CD14-positive monocyte (primary cell): ENCODE data around the gene DGCR2. TPM values are rescaled to one million over a fixed set of nuclear protein-coding genes. Genes with fewer than 3 reads are reported as not detected.
A peak's percentile ranks its signal among the peaks of the same experiment; 100 is the strongest.

Experiments
- DNase-seq, 3 donors: peaks; one replicate each; pipeline ENCODE4 v3.0.0-alpha.2; 2011 to 2022
- H2AFZ ChIP-seq: 2 replicates; pipeline ENCODE4 v1.6.0; 2012; ENCODE audit warnings: mild to moderate bottlenecking, low read depth, low read length, inconsistent platforms; ENCODE audit not compliant: insufficient read depth, poor library complexity, severe bottlenecking
- H3K27ac ChIP-seq, 2 donors: 1 replicate in 1 of 2; 2 replicates in 1 of 2; pipeline ENCODE4 v1.5.1; 2012 to 2013; ENCODE audit warnings: low read length in 2 of 2, control low read depth in 1 of 2, inconsistent platforms in 1 of 2, low read depth in 1 of 2, mild to moderate bottlenecking in 1 of 2
- H3K27me3 ChIP-seq, 2 donors: one replicate each; pipeline versions ENCODE4 v1.6.0 to v1.6.1; 2011 to 2013; ENCODE audit warnings: low read length in 2 of 2; ENCODE audit not compliant: control insufficient read depth in 2 of 2, insufficient read depth in 2 of 2
- H3K36me3 ChIP-seq, 2 donors: replicated peaks in 1 of 2; 1 replicate in 1 of 2; 2 replicates in 1 of 2; pipeline versions ENCODE4 v1.5.1 to v1.6.1; 2012 to 2013; ENCODE audit warnings: low read length in 2 of 2, control low read depth in 1 of 2, inconsistent platforms in 1 of 2, mild to moderate bottlenecking in 1 of 2; ENCODE audit not compliant: insufficient read depth in 2 of 2, control insufficient read depth in 1 of 2
- H3K4me1 ChIP-seq, 2 donors: 1 replicate in 1 of 2; 2 replicates in 1 of 2; pipeline versions ENCODE4 v1.5.1 to v1.6.1; 2012 to 2013; ENCODE audit warnings: low read length in 2 of 2, control low read depth in 1 of 2, inconsistent platforms in 1 of 2, mild to moderate bottlenecking in 1 of 2, moderate library complexity in 1 of 2; ENCODE audit not compliant: insufficient read depth in 2 of 2, control insufficient read depth in 1 of 2
- H3K4me2 ChIP-seq: replicated peaks from 2 replicates; pipeline ENCODE3; 2012; ENCODE audit warnings: low read length, moderate library complexity, mild to moderate bottlenecking; ENCODE audit not compliant: poor library complexity, severe bottlenecking; ENCODE audit errors: extremely low read depth
- H3K4me3 ChIP-seq, 3 experiments: fragments of 200-600 bp in 1 of 3; sonication (generic) in 1 of 3; replicated peaks in 1 of 3; 1 replicate in 2 of 3; 2 replicates in 1 of 3; pipeline ENCODE4 v1.5.1; 2011 to 2013; ENCODE audit warnings: low read length in 3 of 3, mild to moderate bottlenecking in 3 of 3, control low read depth in 2 of 3, low read depth in 2 of 3, inconsistent platforms in 1 of 3, moderate library complexity in 1 of 3
- H3K79me2 ChIP-seq: 2 replicates; pipeline ENCODE4 v1.6.0; 2012; ENCODE audit warnings: mild to moderate bottlenecking, control low read depth, inconsistent platforms, low read length, moderate library complexity; ENCODE audit not compliant: insufficient read depth
- H3K9ac ChIP-seq: 2 replicates; pipeline ENCODE4 v1.6.0; 2017; ENCODE audit warnings: low read length, mild to moderate bottlenecking; ENCODE audit not compliant: insufficient read depth, poor library complexity, severe bottlenecking
- H3K9me3 ChIP-seq, 2 donors: replicated peaks in 1 of 2; 1 replicate in 1 of 2; 2 replicates in 1 of 2; pipeline versions ENCODE4 v1.5.1 to v1.6.1; 2012 to 2013; ENCODE audit warnings: low read length in 2 of 2, control low read depth in 1 of 2; ENCODE audit not compliant: control insufficient read depth in 1 of 2, insufficient read depth in 1 of 2
- H4K20me1 ChIP-seq: 2 replicates; pipeline ENCODE4 v1.6.0; 2012; ENCODE audit warnings: mild to moderate bottlenecking, low read length, control low read depth, moderate library complexity; ENCODE audit not compliant: insufficient read depth
- H3K27ac Mint-ChIP-seq, 7 donors: one replicate each; pipeline ENCODE4 v1.8.0; 2020; ENCODE audit warnings: mild to moderate bottlenecking in 7 of 7, mixed read lengths in 7 of 7, moderate library complexity in 6 of 7, inconsistent platforms in 2 of 7
- H3K27me3 Mint-ChIP-seq, 3 donors: one replicate each; pipeline ENCODE4 v1.8.0; 2021 to 2022; ENCODE audit warnings: low read depth in 3 of 3, mild to moderate bottlenecking in 3 of 3, mixed read lengths in 3 of 3, moderate library complexity in 3 of 3, inconsistent platforms in 1 of 3
- H3K36me3 Mint-ChIP-seq, 2 donors: one replicate each; pipeline ENCODE4 v1.8.0; 2020; ENCODE audit warnings: mixed read lengths in 2 of 2, inconsistent platforms in 1 of 2, mild to moderate bottlenecking in 1 of 2
- H3K4me1 Mint-ChIP-seq: one replicate; pipeline ENCODE4 v1.8.0; 2020; ENCODE audit warnings: mild to moderate bottlenecking, mixed read lengths
- H3K4me3 Mint-ChIP-seq, 2 donors: one replicate each; pipeline ENCODE4 v1.8.0; 2020; ENCODE audit warnings: mild to moderate bottlenecking in 2 of 2, mixed read lengths in 2 of 2, moderate library complexity in 1 of 2
- H3K9me3 Mint-ChIP-seq, 7 donors: one replicate each; pipeline ENCODE4 v1.8.0; 2020 to 2022; ENCODE audit warnings: mixed read lengths in 7 of 7, mild to moderate bottlenecking in 6 of 7, moderate library complexity in 6 of 7, inconsistent platforms in 2 of 7
- CTCF ChIP-seq: fragments of 200-600 bp; IDR thresholded peaks from one replicate; pipeline ENCODE4 v1.8.0; 2022; ENCODE audit warnings: antibody characterized with exemption, mild to moderate bottlenecking
- WGBS: methylation state at CpG from one replicate; pipeline ENCODE4 v1.1.5; 2013; ENCODE audit warnings: missing lambda C conversion rate; ENCODE audit not compliant: insufficient coverage; 5-methylcytosine and 5-hydroxymethylcytosine counted together
- intact Hi-C, 2 donors: fragments of 100-400 bp; cut with micrococcal nuclease; formaldehyde crosslinking; loops; one replicate each; pipeline versions ENCODE4 v1.15.0 to v1.15.1; 2023
- polyA plus RNA-seq, 3 donors: library from polyadenylated mRNA; depleted of rRNA in 1 of 3; unstranded in 2 of 3; stranded (reverse) in 1 of 3; fragments of 300-500 nt in 2 of 3; fragments of >200 nt in 1 of 3; fragmentation: Illumina TruSeq in 2 of 3; gene quantifications; 1 replicate in 2 of 3; 2 replicates in 1 of 3; pipeline ENCODE4 v1.2.3, GENCODE V29; 2012 to 2021

DGCR2 gene
- polyA plus RNA-seq, 3 donors, result 28.9 to 37.0 (median 36.2) TPM

DNA sequence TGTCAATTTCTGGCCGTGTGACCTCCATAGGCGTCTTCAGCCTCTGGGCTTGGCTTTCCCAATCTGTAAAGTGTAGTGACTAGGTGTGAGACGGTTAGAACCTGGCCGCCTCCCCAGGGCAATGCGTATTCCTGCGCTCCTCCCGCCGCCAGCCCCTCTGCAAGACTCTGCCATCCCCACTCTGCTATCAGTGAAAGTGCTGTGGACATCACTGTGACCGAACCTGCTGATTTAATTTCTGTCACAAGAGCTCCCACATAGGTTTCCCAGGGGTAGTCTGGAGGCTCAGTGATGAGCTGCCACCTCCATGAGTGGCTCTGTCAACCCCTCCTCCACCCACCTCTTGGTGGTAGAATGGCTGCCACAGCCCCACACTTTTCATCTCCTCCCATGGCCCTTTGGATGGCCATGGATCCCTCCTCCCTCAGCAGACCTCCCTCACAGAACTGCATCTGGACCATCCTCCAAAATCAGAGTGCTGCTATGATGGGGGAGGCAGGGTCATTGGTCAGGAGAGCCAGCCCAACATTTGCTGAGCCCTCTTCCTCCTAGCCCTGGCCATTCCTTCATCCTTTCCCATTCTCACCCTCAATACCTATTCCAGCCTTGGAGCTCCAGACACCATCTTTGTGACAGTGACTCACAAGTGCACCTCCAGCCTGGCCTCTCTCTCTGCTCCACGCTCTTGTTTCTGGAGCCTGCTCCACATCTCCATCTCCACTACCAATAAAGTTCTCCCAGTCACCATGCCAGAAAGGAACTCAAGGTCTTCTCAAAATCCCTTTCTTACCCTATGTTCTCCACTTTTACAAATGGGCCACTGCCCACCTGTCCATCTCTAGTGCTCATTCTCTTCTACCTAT lies 29.3 kb upstream of the DGCR2 start:
- Mint-ChIP-seq H3K9me3 (peaks cover 0 to 14% (median 13%) of the 10 kb centered on the region in 7 donors), H3K4me3 (peak overlapping the region in 1 of 2 donors; percentile 84), H3K36me3 (peaks cover 0 to 10% of the 10 kb centered on the region in 2 donors), H3K27me3 (peaks cover 65 to 77% (median 68%) of the 10 kb centered on the region in 3 donors), H3K27ac (peak overlapping the region in 1 of 7 donors; percentile 59), H3K4me1 (peaks cover 8% of the 10 kb centered on the region)
- Histone ChIP-seq H3K4me3 (no peak overlapping the region), H3K36me3 (no peaks in the 10 kb centered on the region), H2AFZ (no peak overlapping the region), H3K9ac (no peak overlapping the region), H3K27me3 (peaks cover 35 to 62% of the 10 kb centered on the region in 2 donors), H3K4me2 (no peak overlapping the region), H3K27ac (no peak overlapping the region), H3K4me1 (peaks cover 6 to 10% of the 10 kb centered on the region in 2 donors), H4K20me1 (no peaks in the 10 kb centered on the region), H3K9me3 (peaks cover 10 to 13% of the 10 kb centered on the region in 2 donors), H3K79me2 (no peaks in the 10 kb centered on the region)
- no peak for TF ChIP-seq CTCF
- 61% methylated on average over 5 of the region's 10 CpGs for WGBS
- intact Hi-C loops, result no loop called here
- DNase-seq, result no peak

DNA sequence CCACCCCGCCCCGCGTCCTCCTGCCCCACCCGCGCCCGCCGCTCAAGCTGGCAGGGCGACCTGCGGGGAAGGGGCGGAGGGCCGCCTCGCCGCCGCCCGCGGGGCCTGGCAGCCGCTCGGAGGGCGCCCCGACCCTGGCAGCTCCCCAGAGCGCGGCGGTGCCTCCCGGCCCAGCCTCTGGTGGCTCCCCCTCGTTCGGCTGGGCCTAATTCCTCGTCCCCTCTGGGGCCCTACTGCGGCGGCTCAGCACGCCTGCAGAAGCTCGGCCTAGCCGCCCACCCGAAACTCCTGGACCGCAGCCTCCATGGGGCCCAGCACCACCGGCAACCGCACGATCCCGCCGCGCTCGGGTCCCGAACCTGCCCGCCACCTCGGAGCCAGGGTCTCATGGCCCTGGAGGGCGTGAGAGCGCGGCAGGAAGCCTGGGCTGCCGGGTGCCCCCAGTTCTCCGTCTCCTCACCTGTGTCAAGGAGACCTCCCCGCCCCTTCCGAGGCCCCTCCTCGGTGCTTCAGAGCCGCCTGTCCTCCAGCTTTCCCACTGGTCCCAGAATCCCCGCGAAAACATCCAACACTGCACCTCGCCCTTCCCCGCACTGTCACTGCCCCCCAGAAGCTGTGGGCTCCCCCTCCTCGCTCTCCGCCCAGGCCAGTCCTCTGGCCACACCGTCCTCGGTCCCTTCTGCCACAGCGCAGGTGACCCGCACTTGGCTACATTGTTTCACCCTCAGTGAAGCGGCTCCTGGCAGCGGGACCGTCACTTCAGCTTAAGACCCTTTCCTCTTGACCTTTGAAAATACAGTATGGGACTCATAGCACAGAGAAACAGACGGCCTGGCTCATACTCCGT lies 28.5 kb upstream of the DGCR2 start:
- H3K36me3 ChIP-seq, result no peaks in the 10 kb centered on the region
- no peak overlapping the region for H2AFZ ChIP-seq
- no peak overlapping the region for H3K4me2 ChIP-seq
- no peaks in the 10 kb centered on the region for H4K20me1 ChIP-seq
- WGBS, result 11% methylated on average over 67 of the region's 68 CpGs
- no peak for TF ChIP-seq CTCF
- no peak overlapping the region for H3K27ac ChIP-seq
- H3K27me3 ChIP-seq, result peaks cover 35 to 62% of the 10 kb centered on the region in 2 donors
- Mint-ChIP-seq H3K4me3 (peak overlapping the region in 1 of 2 donors; percentile 84), H3K4me1 (peaks cover 8% of the 10 kb centered on the region), H3K9me3 (peaks cover 0 to 14% (median 13%) of the 10 kb centered on the region in 7 donors), H3K36me3 (peaks cover 0 to 10% of the 10 kb centered on the region in 2 donors), H3K27me3 (peaks cover 67 to 81% (median 71%) of the 10 kb centered on the region in 3 donors), H3K27ac (no peak overlapping the region)
- peaks cover 10 to 13% of the 10 kb centered on the region in 2 donors for H3K9me3 ChIP-seq
- no peak overlapping the region for H3K9ac ChIP-seq
- no peak overlapping the region for H3K4me3 ChIP-seq
- intact Hi-C loops, result no loop called here
- DNase-seq, result no peak
- H3K79me2 ChIP-seq, result no peaks in the 10 kb centered on the region
- peaks cover 6 to 10% of the 10 kb centered on the region in 2 donors for H3K4me1 ChIP-seq
